Activated T-cell treated with anti-CD3 and anti-CD28 coated beads for 48 hours (primary cell): ENCODE results near the gene POLQ.
"Not testable (repeated sequence)": the region's sequence is repeated elsewhere in the genome, so short reads cannot be mapped to it uniquely, and the experiment has no call there.

Experiments used
- DNase-seq: peaks from one replicate; pipeline ENCODE4 v3.0.0-alpha.2; 2020; ENCODE audit warnings: low read depth

The POLQ gene

DNA sequence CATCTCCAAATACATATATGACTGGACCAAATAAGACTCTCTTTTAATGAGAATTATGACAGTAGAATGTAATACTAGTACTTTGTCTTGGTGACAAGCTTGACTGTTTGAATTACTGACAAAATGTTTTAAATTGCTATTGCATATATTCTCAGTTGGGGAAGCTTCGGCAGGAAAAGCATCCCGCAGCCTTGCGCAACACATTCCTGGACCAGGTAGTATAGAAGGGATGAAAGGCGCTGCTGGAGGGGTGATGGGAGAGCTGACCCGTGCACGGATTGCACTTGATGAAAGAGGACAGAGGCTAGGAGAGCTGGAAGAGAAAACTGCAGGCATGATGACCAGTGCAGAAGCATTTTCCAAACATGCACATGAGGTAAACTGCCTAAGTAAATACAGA, 127.6 kb downstream of the POLQ start:
- DNase-seq, result no peak

DNA sequence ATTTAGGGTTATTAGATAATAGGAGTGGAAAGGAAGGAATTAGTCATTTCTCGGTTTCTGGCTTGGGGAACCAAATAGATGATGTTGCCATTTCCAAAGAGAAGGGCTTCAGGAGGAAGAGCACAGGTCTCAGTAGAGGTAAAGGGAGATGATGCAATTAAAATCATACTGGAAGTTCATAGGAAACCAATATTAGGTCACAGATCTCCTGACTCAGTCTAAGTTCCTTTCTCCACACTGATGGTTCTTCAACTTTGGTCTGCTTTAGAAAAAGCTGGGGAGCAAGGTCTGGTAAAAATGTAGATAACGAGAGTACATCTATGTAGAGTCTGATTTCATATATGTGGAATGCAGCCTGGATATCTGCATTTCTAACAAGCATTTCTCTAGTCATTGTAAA, 130.9 kb downstream of the POLQ start:
- DNase-seq, result no peak

GRCh38 chr3:121411523-121411922, 134.3 kb downstream of the POLQ start:
- no peak for DNase-seq

GRCh38 chr3:121405631-121406030, 140.2 kb downstream of the POLQ start:
- no peak for DNase-seq

GRCh38 chr3:121399820-121400219, 146.0 kb downstream of the POLQ start:
- DNase-seq, result no peak

GRCh38 chr3:121398051-121398450, 147.7 kb downstream of the POLQ start:
- DNase-seq, result not testable (repeated sequence)

GRCh38 chr3:121395967-121396366, 149.8 kb downstream of the POLQ start:
- DNase-seq, result not testable (repeated sequence)

DNA sequence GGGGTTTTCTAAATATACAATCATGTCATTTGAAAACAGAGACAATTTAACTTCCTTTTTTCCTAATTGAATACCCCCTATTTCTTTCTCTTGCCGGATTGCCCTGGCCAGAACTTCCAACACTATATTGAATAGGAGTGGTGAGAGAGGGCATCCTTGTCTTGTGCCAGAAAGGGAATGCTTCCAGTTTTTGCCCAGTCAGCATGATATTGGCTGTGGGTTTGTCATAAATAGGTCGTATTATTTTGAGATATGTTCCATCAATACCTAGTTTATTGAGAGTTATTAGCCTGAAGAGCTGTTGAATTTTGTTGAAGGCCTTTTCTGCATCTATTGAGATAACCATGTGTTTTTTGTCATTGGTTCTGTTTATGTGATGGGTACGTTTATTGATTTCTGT, 157.5 kb downstream of the POLQ start:
- not testable (repeated sequence) for DNase-seq
